Lower leg skin (tissue), 3 donors: ENCODE results near the gene UBL5.

ENCODE experiments used
- POLR2A ChIP-seq, 2 donors: fragments of 450-650 bp; IDR thresholded peaks; one replicate each; pipeline ENCODE4 v1.6.1; 2016 to 2017; ENCODE audit warnings: antibody characterized with exemption in 2 of 2, mild to moderate bottlenecking in 1 of 2, moderate library complexity in 1 of 2
- TF ChIP-seq, protein P1 (sequence below), 3 donors: fragments of 450-650 bp; IDR thresholded peaks; one replicate each; pipeline ENCODE4 v1.5.1; 2016; ENCODE audit warnings: antibody characterized with exemption in 3 of 3, mild to moderate bottlenecking in 3 of 3, moderate library complexity in 2 of 3

DNA sequence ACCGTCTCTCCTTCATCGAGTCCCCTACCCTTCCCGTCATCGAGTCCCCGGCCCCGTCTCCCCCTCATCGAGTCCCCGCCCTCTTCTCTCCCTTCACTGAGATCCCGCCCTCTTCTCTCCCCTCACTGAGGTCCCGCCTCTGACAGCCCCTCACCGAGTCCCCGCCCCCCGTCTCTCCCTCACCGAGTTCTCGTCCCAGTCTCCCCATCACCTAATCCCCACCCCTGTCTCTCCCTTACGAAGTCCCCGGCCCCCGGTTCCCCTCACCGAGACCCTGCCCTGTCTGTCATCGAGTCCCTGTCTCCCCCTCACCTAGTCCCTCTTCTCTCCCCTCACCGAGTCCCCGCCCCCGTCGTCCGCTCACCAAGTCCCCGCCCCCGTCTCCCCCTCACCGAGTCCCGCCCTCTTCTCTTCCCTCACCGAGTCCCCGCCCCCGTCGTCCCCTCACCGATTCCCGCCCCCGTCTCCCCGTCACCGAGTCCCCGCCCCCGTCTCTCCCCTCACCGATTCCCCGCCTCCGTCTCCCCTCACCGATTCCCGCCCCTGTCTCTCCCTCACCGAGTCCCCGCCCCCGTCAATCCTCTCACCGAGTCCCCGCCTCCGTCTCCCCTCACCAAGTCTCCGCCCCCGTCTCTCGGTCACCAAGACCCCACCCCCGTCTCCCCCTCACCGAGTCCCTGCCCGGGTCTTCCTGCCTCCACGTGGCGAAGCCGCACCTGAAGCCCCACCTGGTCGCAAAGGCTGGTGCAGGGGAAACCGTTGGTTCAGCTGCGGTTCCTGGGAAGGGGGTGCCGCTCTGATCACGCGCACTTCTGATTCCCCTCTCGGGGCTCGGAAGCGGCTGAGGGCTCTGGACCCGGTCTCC, 35.3 kb upstream of the UBL5 start:
- TF ChIP-seq, protein P1, sequence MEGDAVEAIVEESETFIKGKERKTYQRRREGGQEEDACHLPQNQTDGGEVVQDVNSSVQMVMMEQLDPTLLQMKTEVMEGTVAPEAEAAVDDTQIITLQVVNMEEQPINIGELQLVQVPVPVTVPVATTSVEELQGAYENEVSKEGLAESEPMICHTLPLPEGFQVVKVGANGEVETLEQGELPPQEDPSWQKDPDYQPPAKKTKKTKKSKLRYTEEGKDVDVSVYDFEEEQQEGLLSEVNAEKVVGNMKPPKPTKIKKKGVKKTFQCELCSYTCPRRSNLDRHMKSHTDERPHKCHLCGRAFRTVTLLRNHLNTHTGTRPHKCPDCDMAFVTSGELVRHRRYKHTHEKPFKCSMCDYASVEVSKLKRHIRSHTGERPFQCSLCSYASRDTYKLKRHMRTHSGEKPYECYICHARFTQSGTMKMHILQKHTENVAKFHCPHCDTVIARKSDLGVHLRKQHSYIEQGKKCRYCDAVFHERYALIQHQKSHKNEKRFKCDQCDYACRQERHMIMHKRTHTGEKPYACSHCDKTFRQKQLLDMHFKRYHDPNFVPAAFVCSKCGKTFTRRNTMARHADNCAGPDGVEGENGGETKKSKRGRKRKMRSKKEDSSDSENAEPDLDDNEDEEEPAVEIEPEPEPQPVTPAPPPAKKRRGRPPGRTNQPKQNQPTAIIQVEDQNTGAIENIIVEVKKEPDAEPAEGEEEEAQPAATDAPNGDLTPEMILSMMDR (IDR thresholded peaks at IDR 0.05): no peak
- TF ChIP-seq POLR2A (IDR thresholded peaks at IDR 0.05): no peak
